H9 (cell line): ENCODE measurements around the gene TXLNB. TPM values are rescaled to one million over a fixed set of nuclear protein-coding genes. Genes with fewer than 3 reads are reported as not detected.

Experiments used
- DNase-seq: peaks from one replicate; pipeline ENCODE4 v3.0.0-alpha.2; 2017
- H2AFZ ChIP-seq: one replicate; pipeline ENCODE4 v1.6.1; 2013; ENCODE audit warnings: mild to moderate bottlenecking, low read length, control low read depth, moderate library complexity
- H2AK5ac ChIP-seq: 2 replicates; pipeline ENCODE4 v1.6.1; 2013; ENCODE audit warnings: low read length, control low read depth, mixed read lengths; ENCODE audit not compliant: insufficient read length
- H2BK120ac ChIP-seq: one replicate; pipeline ENCODE4 v1.6.1; 2013; ENCODE audit warnings: low read depth, mild to moderate bottlenecking, low read length, control low read depth, inconsistent platforms; ENCODE audit not compliant: poor library complexity, severe bottlenecking
- H2BK12ac ChIP-seq: 2 replicates; pipeline ENCODE4 v1.6.1; 2013; ENCODE audit warnings: low read length, control low read depth, mixed read lengths, low read depth; ENCODE audit not compliant: insufficient read length
- H2BK15ac ChIP-seq: 2 replicates; pipeline ENCODE4 v1.6.1; 2013; ENCODE audit warnings: low read depth, low read length, control low read depth
- H2BK20ac ChIP-seq: one replicate; pipeline ENCODE4 v1.6.1; 2013; ENCODE audit warnings: low read depth, mild to moderate bottlenecking, low read length, control low read depth, inconsistent platforms; ENCODE audit not compliant: poor library complexity, severe bottlenecking
- H2BK5ac ChIP-seq: 2 replicates; pipeline ENCODE4 v1.6.1; 2013; ENCODE audit warnings: low read length, control low read depth, mixed read lengths; ENCODE audit not compliant: insufficient read length
- H3K14ac ChIP-seq: 2 replicates; pipeline ENCODE4 v1.6.1; 2013; ENCODE audit warnings: low read length, control low read depth; ENCODE audit not compliant: insufficient read depth
- H3K18ac ChIP-seq: 2 replicates; pipeline ENCODE4 v1.6.1; 2013; ENCODE audit warnings: low read depth, mild to moderate bottlenecking, mixed read lengths, low read length, control low read depth; ENCODE audit not compliant: insufficient read length
- H3K23ac ChIP-seq: 2 replicates; pipeline ENCODE4 v1.6.1; 2013; ENCODE audit warnings: low read length, control low read depth, mixed read lengths, low read depth; ENCODE audit not compliant: insufficient read length
- H3K23me2 ChIP-seq: 2 replicates; pipeline ENCODE4 v1.6.1; 2013; ENCODE audit warnings: low read depth, mild to moderate bottlenecking, mixed read lengths, low read length, control low read depth; ENCODE audit not compliant: insufficient read length, poor library complexity, severe bottlenecking
- H3K27ac ChIP-seq: 2 replicates; pipeline ENCODE4 v1.5.1; 2013; ENCODE audit warnings: low read length, control low read depth, mixed read lengths, low read depth; ENCODE audit not compliant: insufficient read length
- H3K27me3 ChIP-seq: 2 replicates; pipeline ENCODE4 v1.6.1; 2013; ENCODE audit warnings: low read length, control low read depth, inconsistent platforms; ENCODE audit not compliant: insufficient read depth
- H3K4ac ChIP-seq: 2 replicates; pipeline ENCODE4 v1.6.1; 2013; ENCODE audit warnings: low read depth, mild to moderate bottlenecking, control low read depth, inconsistent platforms, low read length, moderate library complexity
- H3K4me1 ChIP-seq: 2 replicates; pipeline ENCODE4 v1.6.1; 2013; ENCODE audit warnings: low read length, control low read depth, inconsistent platforms; ENCODE audit not compliant: insufficient read depth
- H3K4me2 ChIP-seq: 2 replicates; pipeline ENCODE4 v1.6.1; 2013; ENCODE audit warnings: low read length, control low read depth, mixed read lengths; ENCODE audit not compliant: insufficient read length, insufficient read depth
- H3K56ac ChIP-seq: 2 replicates; pipeline ENCODE4 v1.6.1; 2013; ENCODE audit warnings: low read depth, mild to moderate bottlenecking, mixed read lengths, low read length, control low read depth; ENCODE audit not compliant: insufficient read length
- H3K79me1 ChIP-seq: 2 replicates; pipeline ENCODE4 v1.6.1; 2013; ENCODE audit warnings: low read depth, mild to moderate bottlenecking, moderate library complexity, low read length, control low read depth, inconsistent platforms; ENCODE audit not compliant: insufficient read depth, poor library complexity, severe bottlenecking
- H3K79me2 ChIP-seq: 2 replicates; pipeline ENCODE4 v1.6.1; 2013; ENCODE audit warnings: low read length, control low read depth, inconsistent platforms; ENCODE audit not compliant: insufficient read depth
- H3K9ac ChIP-seq: 2 replicates; pipeline ENCODE4 v1.6.1; 2013; ENCODE audit warnings: low read length, control low read depth, mixed read lengths; ENCODE audit not compliant: insufficient read length; ENCODE audit errors: extremely low read depth
- H3K9me3 ChIP-seq: one replicate; pipeline ENCODE4 v1.6.1; 2013; ENCODE audit warnings: low read depth, low read length, inconsistent platforms; ENCODE audit not compliant: control insufficient read depth
- H3T11ph ChIP-seq: one replicate; pipeline ENCODE4 v1.6.1; 2013; ENCODE audit warnings: mild to moderate bottlenecking, low read length, control low read depth, inconsistent platforms
- H4K20me1 ChIP-seq: one replicate; pipeline ENCODE4 v1.6.1; 2013; ENCODE audit not compliant: control insufficient read depth, insufficient read length, insufficient read depth
- H4K5ac ChIP-seq: 2 replicates; pipeline ENCODE4 v1.6.1; 2013; ENCODE audit warnings: low read depth, mild to moderate bottlenecking, mixed read lengths, low read length, control low read depth; ENCODE audit not compliant: insufficient read length
- H4K8ac ChIP-seq: replicated peaks from 2 replicates; pipeline ENCODE4 v1.6.1; 2013; ENCODE audit warnings: low read length, control low read depth, mixed read lengths, low read depth; ENCODE audit not compliant: insufficient read length
- H4K91ac ChIP-seq: 2 replicates; pipeline ENCODE4 v1.6.1; 2013; ENCODE audit warnings: low read depth, mild to moderate bottlenecking, moderate library complexity, mixed read lengths, low read length, control low read depth; ENCODE audit not compliant: insufficient read length
- H3K27ac Mint-ChIP-seq, 3 experiments: 2 replicates in 2 of 3; 3 replicates in 1 of 3; pipeline ENCODE4 v1.8.0; 2020 to 2021; ENCODE audit warnings: mixed read lengths in 3 of 3, mild to moderate bottlenecking in 1 of 3, moderate library complexity in 1 of 3
- H3K27me3 Mint-ChIP-seq: 2 replicates; pipeline ENCODE4 v1.8.0; 2021; ENCODE audit warnings: low read depth, mild to moderate bottlenecking, moderate library complexity, mixed read lengths
- H3K36me3 Mint-ChIP-seq, 3 experiments: 2 replicates in 2 of 3; 3 replicates in 1 of 3; pipeline ENCODE4 v1.8.0; 2020 to 2021; ENCODE audit warnings: low read depth in 3 of 3, mixed read lengths in 3 of 3; ENCODE audit not compliant: insufficient read depth in 1 of 3
- H3K4me1 Mint-ChIP-seq, 2 experiments: 2 replicates each; pipeline ENCODE4 v1.8.0; 2020; ENCODE audit warnings: mixed read lengths in 2 of 2
- H3K4me3 Mint-ChIP-seq, 2 experiments: 2 replicates in 1 of 2; 3 replicates in 1 of 2; pipeline ENCODE4 v1.8.0; 2020 to 2021; ENCODE audit warnings: mild to moderate bottlenecking in 2 of 2, mixed read lengths in 2 of 2, moderate library complexity in 1 of 2
- H3K9me3 Mint-ChIP-seq, 2 experiments: 2 replicates in 1 of 2; 3 replicates in 1 of 2; pipeline ENCODE4 v1.8.0; 2020; ENCODE audit warnings: mild to moderate bottlenecking in 2 of 2, mixed read lengths in 2 of 2, moderate library complexity in 1 of 2
- CTCF ChIP-seq: fragments of 200-600 bp; sonication (generic); conservative IDR thresholded peaks from 3 replicates; pipeline ENCODE4 v1.8.0; 2021; ENCODE audit warnings: antibody characterized with exemption, mild to moderate bottlenecking
- WGBS: extraction: QIAGEN DNeasy Blood & Tissue Kit; methylation state at CpG from one replicate; pipeline ENCODE4 v1.1.7; 2013; ENCODE audit warnings: missing lambda C conversion rate, low lambda C conversion rate, mixed read lengths; ENCODE audit not compliant: insufficient read length; ENCODE audit errors: extremely low coverage; 5-methylcytosine and 5-hydroxymethylcytosine counted together
- total RNA-seq: library from RNA; stranded (reverse); gene quantifications from 2 replicates; pipeline ENCODE4 v1.2.1, GENCODE V29; 2021

The TXLNB gene
- total RNA-seq, 1 experiment from 2014 or later: 0.04 TPM

GRCh38 chr6:139313229-139313628 lies 21.4 kb upstream of the TXLNB start:
- Histone ChIP-seq H3K4me1 (peaks cover 8% of the 10 kb centered on the region; the same call in 1 of the 2 replicates), H3K27me3 (no peaks in the 10 kb centered on the region), H2BK15ac (no peak overlapping the region), H3K18ac (peak overlapping the region; percentile 87), H3K23ac (no peak overlapping the region), H2BK12ac (peak overlapping the region; percentile 84), H3T11ph (peak overlapping the region; percentile 92), H3K56ac (no peak overlapping the region), H2AFZ (no peak overlapping the region), H4K8ac (no peak overlapping the region), H4K91ac (no peak overlapping the region), H3K4ac (no peak overlapping the region; the same call in 1 of the 2 replicates), H2BK5ac (no peak overlapping the region), H4K5ac (no peak overlapping the region), H3K79me1 (no peaks in the 10 kb centered on the region), H3K79me2 (no peaks in the 10 kb centered on the region), H2BK20ac (no peak overlapping the region), H2BK120ac (peak overlapping the region; percentile 73), H3K4me2 (no peak overlapping the region), H4K20me1 (no peaks in the 10 kb centered on the region), H3K9ac (peak overlapping the region; percentile 33), H2AK5ac (no peak overlapping the region), H3K27ac (peak overlapping the region; percentile 98), H3K14ac (no peak overlapping the region), H3K23me2 (peaks cover 3% of the 10 kb centered on the region), H3K9me3 (no peaks in the 10 kb centered on the region)
- Mint-ChIP-seq H3K27me3 (no peaks in the 10 kb centered on the region), H3K27ac (peak overlapping the region; percentile 98 to 100 (median 99)), H3K4me1 (peaks cover 62 to 64% of the 10 kb centered on the region in 2 experiments), H3K36me3 (peaks cover 0 to 8% (median 1%) of the 10 kb centered on the region in 3 experiments; a peak in 4 of 7 replicates), H3K9me3 (peaks cover 2% of the 10 kb centered on the region in 2 experiments; a peak in 1 of 5 replicates), H3K4me3 (peak overlapping the region; percentile 15 to 24; a peak in 4 of 5 replicates)
- TF ChIP-seq CTCF: no peak
- DNase-seq: peak; percentile 39
- no CpG with 5 or more reads among the region's 7 CpGs for WGBS
